ENCODE data around the gene PSMB10.

Gene PSMB10

DNA sequence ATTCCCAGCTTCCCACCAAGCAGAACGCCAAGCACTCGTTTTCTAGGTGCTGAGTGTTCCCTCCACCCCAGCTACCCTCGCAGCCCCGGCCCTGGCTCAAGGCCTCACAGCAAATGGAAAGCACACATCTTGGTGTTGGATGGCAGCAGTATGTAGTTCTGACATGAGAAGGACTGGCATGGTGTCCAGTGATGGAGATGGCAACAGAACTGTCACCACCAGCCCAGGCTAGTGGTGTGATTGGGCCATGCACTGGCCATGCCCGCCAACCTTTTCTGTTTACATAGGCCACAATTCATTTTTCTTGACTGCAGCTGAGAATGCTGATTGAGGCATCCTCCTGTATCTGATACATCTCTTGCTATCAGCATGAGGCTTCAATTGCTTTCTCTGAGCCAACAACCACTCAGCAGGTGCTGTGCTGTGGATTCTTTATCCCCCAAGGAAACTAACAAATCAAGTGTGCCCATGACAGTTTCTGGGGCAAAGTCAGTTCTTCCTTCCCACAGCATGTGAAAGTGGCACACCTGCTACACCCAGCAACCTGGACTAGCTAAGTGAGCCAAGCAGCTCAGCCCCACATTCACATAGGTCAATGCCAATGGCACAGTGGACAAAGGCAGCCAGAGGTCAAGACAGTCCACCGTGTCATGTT, 28.0 kb upstream of the PSMB10 start:
- no peak overlapping the region for H3K4me2 ChIP-seq (ENCODE audit: low read length)
- no peaks in the 10 kb centered on the region for H3K9me3 ChIP-seq (ENCODE audit: insufficient read depth, low read length)
- TF ChIP-seq EZH2phosphoT487 (IDR thresholded peaks at IDR 0.05; ENCODE audit: low read depth) = no peak
- TF ChIP-seq, protein P1, sequence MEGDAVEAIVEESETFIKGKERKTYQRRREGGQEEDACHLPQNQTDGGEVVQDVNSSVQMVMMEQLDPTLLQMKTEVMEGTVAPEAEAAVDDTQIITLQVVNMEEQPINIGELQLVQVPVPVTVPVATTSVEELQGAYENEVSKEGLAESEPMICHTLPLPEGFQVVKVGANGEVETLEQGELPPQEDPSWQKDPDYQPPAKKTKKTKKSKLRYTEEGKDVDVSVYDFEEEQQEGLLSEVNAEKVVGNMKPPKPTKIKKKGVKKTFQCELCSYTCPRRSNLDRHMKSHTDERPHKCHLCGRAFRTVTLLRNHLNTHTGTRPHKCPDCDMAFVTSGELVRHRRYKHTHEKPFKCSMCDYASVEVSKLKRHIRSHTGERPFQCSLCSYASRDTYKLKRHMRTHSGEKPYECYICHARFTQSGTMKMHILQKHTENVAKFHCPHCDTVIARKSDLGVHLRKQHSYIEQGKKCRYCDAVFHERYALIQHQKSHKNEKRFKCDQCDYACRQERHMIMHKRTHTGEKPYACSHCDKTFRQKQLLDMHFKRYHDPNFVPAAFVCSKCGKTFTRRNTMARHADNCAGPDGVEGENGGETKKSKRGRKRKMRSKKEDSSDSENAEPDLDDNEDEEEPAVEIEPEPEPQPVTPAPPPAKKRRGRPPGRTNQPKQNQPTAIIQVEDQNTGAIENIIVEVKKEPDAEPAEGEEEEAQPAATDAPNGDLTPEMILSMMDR (IDR thresholded peaks at IDR 0.05; ENCODE audit: low read depth, low read length) = no peak
- peaks cover 24% of the 10 kb centered on the region for H3K36me3 ChIP-seq (replicated peaks; ENCODE audit: low read depth, low read length)
- peaks cover 20% of the 10 kb centered on the region for H4K20me1 ChIP-seq (ENCODE audit: insufficient read depth, low read length)
- no peak overlapping the region for H3K27ac ChIP-seq (ENCODE audit: low read length)
- no peak overlapping the region for H2AFZ ChIP-seq (ENCODE audit: low read depth, low read length)
- H3K4me3 ChIP-seq (ENCODE audit: low read length) = no peak overlapping the region
- H3K27me3 ChIP-seq (ENCODE audit: low read depth, low read length) = no peaks in the 10 kb centered on the region
- H3K79me2 ChIP-seq (ENCODE audit: low read length) = peaks cover 14% of the 10 kb centered on the region
- no peak overlapping the region for H3K9ac ChIP-seq (ENCODE audit: low read length)
- H3K4me1 ChIP-seq (ENCODE audit: low read length) = peaks cover 12% of the 10 kb centered on the region; the same call in 1 of the 2 replicates

GRCh38 chr16:67963662-67964321, 27.1 kb upstream of the PSMB10 start:
- Histone ChIP-seq H4K20me1 (ENCODE audit: insufficient read depth, low read length) (peaks cover 20% of the 10 kb centered on the region), H3K4me3 (ENCODE audit: low read length) (no peak overlapping the region), H3K9ac (ENCODE audit: low read length) (no peak overlapping the region), H3K9me3 (ENCODE audit: insufficient read depth, low read length) (no peaks in the 10 kb centered on the region), H3K79me2 (ENCODE audit: low read length) (peaks cover 14% of the 10 kb centered on the region), H3K27ac (ENCODE audit: low read length) (no peak overlapping the region), H2AFZ (ENCODE audit: low read depth, low read length) (no peak overlapping the region), H3K36me3 (replicated peaks; ENCODE audit: low read depth, low read length) (peaks cover 28% of the 10 kb centered on the region), H3K4me1 (ENCODE audit: low read length) (peaks cover 12% of the 10 kb centered on the region; the same call in 1 of the 2 replicates), H3K4me2 (ENCODE audit: low read length) (no peak overlapping the region), H3K27me3 (ENCODE audit: low read depth, low read length) (no peaks in the 10 kb centered on the region)
- no peak for TF ChIP-seq EZH2phosphoT487 (IDR thresholded peaks at IDR 0.05; ENCODE audit: low read depth)
- TF ChIP-seq, protein P1 (IDR thresholded peaks at IDR 0.05; ENCODE audit: low read depth, low read length) = no peak

GRCh38 chr16:67963292-67963661, 26.6 kb upstream of the PSMB10 start:
- TF ChIP-seq EZH2phosphoT487 (IDR thresholded peaks at IDR 0.05; ENCODE audit: low read depth) = no peak
- TF ChIP-seq, protein P1 (IDR thresholded peaks at IDR 0.05; ENCODE audit: low read depth, low read length) = no peak
- Histone ChIP-seq H3K27ac (ENCODE audit: low read length) (no peak overlapping the region), H3K4me3 (ENCODE audit: low read length) (no peak overlapping the region), H3K9ac (ENCODE audit: low read length) (no peak overlapping the region), H3K36me3 (replicated peaks; ENCODE audit: low read depth, low read length) (peaks cover 31% of the 10 kb centered on the region), H3K27me3 (ENCODE audit: low read depth, low read length) (no peaks in the 10 kb centered on the region), H3K4me1 (ENCODE audit: low read length) (peaks cover 12% of the 10 kb centered on the region; the same call in 1 of the 2 replicates), H3K4me2 (ENCODE audit: low read length) (no peak overlapping the region), H3K9me3 (ENCODE audit: insufficient read depth, low read length) (no peaks in the 10 kb centered on the region), H2AFZ (ENCODE audit: low read depth, low read length) (no peak overlapping the region), H4K20me1 (ENCODE audit: insufficient read depth, low read length) (peaks cover 20% of the 10 kb centered on the region), H3K79me2 (ENCODE audit: low read length) (peaks cover 14% of the 10 kb centered on the region)

GRCh38 chr16:67962135-67962534, 25.5 kb upstream of the PSMB10 start:
- H3K4me1 ChIP-seq (ENCODE audit: low read length) = peaks cover 8% of the 10 kb centered on the region; the same call in 1 of the 2 replicates
- peaks cover 17% of the 10 kb centered on the region for H4K20me1 ChIP-seq (ENCODE audit: insufficient read depth, low read length)
- H3K79me2 ChIP-seq (ENCODE audit: low read length) = peaks cover 10% of the 10 kb centered on the region
- H3K4me3 ChIP-seq (ENCODE audit: low read length) = no peak overlapping the region
- no peak overlapping the region for H3K9ac ChIP-seq (ENCODE audit: low read length)
- TF ChIP-seq EZH2phosphoT487 (IDR thresholded peaks at IDR 0.05; ENCODE audit: low read depth) = no peak
- TF ChIP-seq, protein P1 (IDR thresholded peaks at IDR 0.05; ENCODE audit: low read depth, low read length) = no peak
- no peak overlapping the region for H3K4me2 ChIP-seq (ENCODE audit: low read length)
- no peaks in the 10 kb centered on the region for H3K27me3 ChIP-seq (ENCODE audit: low read depth, low read length)
- no peaks in the 10 kb centered on the region for H3K9me3 ChIP-seq (ENCODE audit: insufficient read depth, low read length)
- peaks cover 34% of the 10 kb centered on the region for H3K36me3 ChIP-seq (replicated peaks; ENCODE audit: low read depth, low read length)
- H2AFZ ChIP-seq (ENCODE audit: low read depth, low read length) = no peak overlapping the region
- no peak overlapping the region for H3K27ac ChIP-seq (ENCODE audit: low read length)
